ENCODE data around the gene NEK1.

Gene NEK1

GRCh38 chr4:169583563-169583962, 28.8 kb downstream of the NEK1 start:
- H3K27me3 ChIP-seq (ENCODE audit: insufficient read depth, low read length, poor library complexity), result no peaks in the 10 kb centered on the region
- H3K79me2 ChIP-seq (ENCODE audit: insufficient read depth, low read length), result no peaks in the 10 kb centered on the region
- peaks cover 12% of the 10 kb centered on the region for H3K36me3 ChIP-seq (ENCODE audit: insufficient read depth, low read length)
- no peaks in the 10 kb centered on the region for H4K20me1 ChIP-seq (ENCODE audit: insufficient read depth, low read length)
- no peak overlapping the region for H3K9ac ChIP-seq (ENCODE audit: low read depth, low read length)
- no peak for ATAC-seq (ENCODE audit: insufficient read depth, low read depth)
- no peak overlapping the region for H3K4me3 ChIP-seq (ENCODE audit: low read depth in 1 of 2, low read length in 2 of 2)
- H3K4me1 ChIP-seq (ENCODE audit: insufficient read depth, low read length), result no peaks in the 10 kb centered on the region
- TF ChIP-seq CTCF (IDR thresholded peaks at IDR 0.05; ENCODE audit: borderline replicate concordance, extremely low read depth, low read length, poor library complexity, severe bottlenecking), result no peak
- TF ChIP-seq EZH2 (IDR thresholded peaks at IDR 0.05; ENCODE audit: borderline replicate concordance, low read depth, low read length, severe bottlenecking), result no peak
- H3K9me3 ChIP-seq (ENCODE audit: insufficient read depth, low read length, severe bottlenecking), result no peaks in the 10 kb centered on the region
- H3K27ac ChIP-seq (ENCODE audit: low read length), result no peak overlapping the region
- H2AFZ ChIP-seq (ENCODE audit: low read depth, low read length), result no peak overlapping the region
- no peak for DNase-seq
- no peak overlapping the region for H3K4me2 ChIP-seq (ENCODE audit: insufficient read depth, low read length)

GRCh38 chr4:169582706-169583105, 29.7 kb downstream of the NEK1 start:
- TF ChIP-seq EZH2 (IDR thresholded peaks at IDR 0.05; ENCODE audit: borderline replicate concordance, low read depth, low read length, severe bottlenecking) (no peak), CTCF (IDR thresholded peaks at IDR 0.05; ENCODE audit: borderline replicate concordance, extremely low read depth, low read length, poor library complexity, severe bottlenecking) (no peak)
- Histone ChIP-seq H3K4me2 (ENCODE audit: insufficient read depth, low read length) (no peak overlapping the region), H2AFZ (ENCODE audit: low read depth, low read length) (no peak overlapping the region), H3K27ac (ENCODE audit: low read length) (no peak overlapping the region), H3K9ac (ENCODE audit: low read depth, low read length) (no peak overlapping the region), H3K36me3 (ENCODE audit: insufficient read depth, low read length) (peaks cover 12% of the 10 kb centered on the region), H3K4me1 (ENCODE audit: insufficient read depth, low read length) (no peaks in the 10 kb centered on the region), H3K27me3 (ENCODE audit: insufficient read depth, low read length, poor library complexity) (no peaks in the 10 kb centered on the region), H3K79me2 (ENCODE audit: insufficient read depth, low read length) (no peaks in the 10 kb centered on the region), H4K20me1 (ENCODE audit: insufficient read depth, low read length) (no peaks in the 10 kb centered on the region), H3K9me3 (ENCODE audit: insufficient read depth, low read length, severe bottlenecking) (no peaks in the 10 kb centered on the region), H3K4me3 (ENCODE audit: low read depth in 1 of 2, low read length in 2 of 2) (no peak overlapping the region)
- DNase-seq (no peak), ATAC-seq (ENCODE audit: insufficient read depth, low read depth) (no peak)

GRCh38 chr4:169582203-169582602, 30.2 kb downstream of the NEK1 start:
- H3K79me2 ChIP-seq (ENCODE audit: insufficient read depth, low read length), result no peaks in the 10 kb centered on the region
- no peak for ATAC-seq (ENCODE audit: insufficient read depth, low read depth)

More at GRCh38 chr4:169582203-169582602, 30.2 kb downstream of the NEK1 start:
- Histone ChIP-seq H3K27ac (ENCODE audit: low read length) (no peak overlapping the region), H3K4me3 (ENCODE audit: low read depth in 1 of 2, low read length in 2 of 2) (no peak overlapping the region), H3K27me3 (ENCODE audit: insufficient read depth, low read length, poor library complexity) (no peaks in the 10 kb centered on the region), H3K36me3 (ENCODE audit: insufficient read depth, low read length) (peaks cover 12% of the 10 kb centered on the region), H3K9me3 (ENCODE audit: insufficient read depth, low read length, severe bottlenecking) (no peaks in the 10 kb centered on the region), H3K9ac (ENCODE audit: low read depth, low read length) (no peak overlapping the region), H4K20me1 (ENCODE audit: insufficient read depth, low read length) (no peaks in the 10 kb centered on the region), H2AFZ (ENCODE audit: low read depth, low read length) (no peak overlapping the region), H3K4me1 (ENCODE audit: insufficient read depth, low read length) (no peaks in the 10 kb centered on the region), H3K4me2 (ENCODE audit: insufficient read depth, low read length) (no peak overlapping the region)
- DNase-seq, result no peak
- no peak for TF ChIP-seq CTCF (IDR thresholded peaks at IDR 0.05; ENCODE audit: borderline replicate concordance, extremely low read depth, low read length, poor library complexity, severe bottlenecking)
- no peak for TF ChIP-seq EZH2 (IDR thresholded peaks at IDR 0.05; ENCODE audit: borderline replicate concordance, low read depth, low read length, severe bottlenecking)
